Measurements from ENCODE around the gene CHN2. TPM values are rescaled to one million over a fixed set of nuclear protein-coding genes. Genes with fewer than 3 reads are reported as not detected.

CHN2 gene
- total RNA-seq, 1 experiment from 2014 or later, result 5.0 TPM

- POLR2A ChIA-PET, result no interaction called here
- H3K27me3 Mint-ChIP-seq (ENCODE audit: low read depth), result no peaks in the 10 kb centered on the region
- H3K9me3 Mint-ChIP-seq, result no peaks in the 10 kb centered on the region
- no peak overlapping the region for H3K4me3 Mint-ChIP-seq
- DNase-seq (ENCODE audit: low spot score) (no peak), ATAC-seq (no peak)
- CTCF ChIA-PET, result no interaction called here
- no peak for TF ChIP-seq MXD4 (CRISPR knock-in tag; IDR thresholded peaks at IDR 0.05; ENCODE audit: borderline replicate concordance)
- TF ChIP-seq E2F1 (CRISPR knock-in tag; IDR thresholded peaks at IDR 0.05), result no peak
- no peak for TF ChIP-seq MYBL2 (CRISPR knock-in tag; IDR thresholded peaks at IDR 0.05)
- TF ChIP-seq, protein P1, sequence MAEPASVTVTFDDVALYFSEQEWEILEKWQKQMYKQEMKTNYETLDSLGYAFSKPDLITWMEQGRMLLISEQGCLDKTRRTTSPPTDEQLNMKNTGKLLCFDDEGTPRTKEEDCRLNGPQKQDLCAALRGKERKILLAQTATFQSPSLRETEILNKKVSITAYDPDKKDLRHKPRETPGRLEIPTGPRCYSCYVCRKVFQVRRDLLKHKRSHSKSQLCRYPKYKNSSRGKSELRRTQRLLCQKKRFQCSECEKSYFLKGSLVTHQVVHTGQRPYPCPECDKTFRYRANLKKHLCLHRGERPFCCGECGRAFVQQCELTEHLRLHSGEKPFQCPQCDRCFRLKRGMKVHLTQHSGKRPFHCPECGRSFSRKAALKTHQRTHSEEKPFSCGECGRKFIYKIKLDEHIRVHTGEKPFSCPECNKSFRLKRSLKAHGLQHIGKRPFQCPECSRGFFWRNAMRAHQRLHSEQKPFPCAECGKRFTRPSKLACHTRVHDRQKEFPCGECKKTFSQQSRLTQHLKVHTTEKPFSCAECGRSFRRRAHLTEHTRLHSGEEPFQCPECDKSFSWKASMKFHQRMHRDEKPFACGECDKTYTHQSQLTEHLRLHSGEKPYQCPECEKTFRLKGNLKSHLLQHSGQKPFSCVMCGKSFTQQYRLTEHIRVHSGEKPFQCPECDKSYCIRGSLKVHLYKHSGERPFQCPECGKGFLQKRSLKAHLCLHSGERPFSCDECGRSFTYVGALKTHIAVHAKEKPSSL (CRISPR knock-in tag; conservative IDR thresholded peaks at IDR 0.05), result no peak
- TF ChIP-seq CREB1 (CRISPR knock-in tag; IDR thresholded peaks at IDR 0.05), result no peak
- no peak for TF ChIP-seq KAT7 (CRISPR knock-in tag; IDR thresholded peaks at IDR 0.05; ENCODE audit: borderline replicate concordance)
- no peak for TF ChIP-seq NFE2L1 (CRISPR knock-in tag; IDR thresholded peaks at IDR 0.05)
- TF ChIP-seq SP1 (CRISPR knock-in tag; conservative IDR thresholded peaks at IDR 0.05), result no peak
- TF ChIP-seq FOXJ3 (CRISPR knock-in tag; IDR thresholded peaks at IDR 0.05; ENCODE audit: borderline replicate concordance), result no peak
- TF ChIP-seq, protein P2, sequence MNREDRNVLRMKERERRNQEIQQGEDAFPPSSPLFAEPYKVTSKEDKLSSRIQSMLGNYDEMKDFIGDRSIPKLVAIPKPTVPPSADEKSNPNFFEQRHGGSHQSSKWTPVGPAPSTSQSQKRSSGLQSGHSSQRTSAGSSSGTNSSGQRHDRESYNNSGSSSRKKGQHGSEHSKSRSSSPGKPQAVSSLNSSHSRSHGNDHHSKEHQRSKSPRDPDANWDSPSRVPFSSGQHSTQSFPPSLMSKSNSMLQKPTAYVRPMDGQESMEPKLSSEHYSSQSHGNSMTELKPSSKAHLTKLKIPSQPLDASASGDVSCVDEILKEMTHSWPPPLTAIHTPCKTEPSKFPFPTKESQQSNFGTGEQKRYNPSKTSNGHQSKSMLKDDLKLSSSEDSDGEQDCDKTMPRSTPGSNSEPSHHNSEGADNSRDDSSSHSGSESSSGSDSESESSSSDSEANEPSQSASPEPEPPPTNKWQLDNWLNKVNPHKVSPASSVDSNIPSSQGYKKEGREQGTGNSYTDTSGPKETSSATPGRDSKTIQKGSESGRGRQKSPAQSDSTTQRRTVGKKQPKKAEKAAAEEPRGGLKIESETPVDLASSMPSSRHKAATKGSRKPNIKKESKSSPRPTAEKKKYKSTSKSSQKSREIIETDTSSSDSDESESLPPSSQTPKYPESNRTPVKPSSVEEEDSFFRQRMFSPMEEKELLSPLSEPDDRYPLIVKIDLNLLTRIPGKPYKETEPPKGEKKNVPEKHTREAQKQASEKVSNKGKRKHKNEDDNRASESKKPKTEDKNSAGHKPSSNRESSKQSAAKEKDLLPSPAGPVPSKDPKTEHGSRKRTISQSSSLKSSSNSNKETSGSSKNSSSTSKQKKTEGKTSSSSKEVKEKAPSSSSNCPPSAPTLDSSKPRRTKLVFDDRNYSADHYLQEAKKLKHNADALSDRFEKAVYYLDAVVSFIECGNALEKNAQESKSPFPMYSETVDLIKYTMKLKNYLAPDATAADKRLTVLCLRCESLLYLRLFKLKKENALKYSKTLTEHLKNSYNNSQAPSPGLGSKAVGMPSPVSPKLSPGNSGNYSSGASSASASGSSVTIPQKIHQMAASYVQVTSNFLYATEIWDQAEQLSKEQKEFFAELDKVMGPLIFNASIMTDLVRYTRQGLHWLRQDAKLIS (CRISPR knock-in tag; IDR thresholded peaks at IDR 0.05; ENCODE audit: borderline replicate concordance), result no peak
- TF ChIP-seq, protein P3, sequence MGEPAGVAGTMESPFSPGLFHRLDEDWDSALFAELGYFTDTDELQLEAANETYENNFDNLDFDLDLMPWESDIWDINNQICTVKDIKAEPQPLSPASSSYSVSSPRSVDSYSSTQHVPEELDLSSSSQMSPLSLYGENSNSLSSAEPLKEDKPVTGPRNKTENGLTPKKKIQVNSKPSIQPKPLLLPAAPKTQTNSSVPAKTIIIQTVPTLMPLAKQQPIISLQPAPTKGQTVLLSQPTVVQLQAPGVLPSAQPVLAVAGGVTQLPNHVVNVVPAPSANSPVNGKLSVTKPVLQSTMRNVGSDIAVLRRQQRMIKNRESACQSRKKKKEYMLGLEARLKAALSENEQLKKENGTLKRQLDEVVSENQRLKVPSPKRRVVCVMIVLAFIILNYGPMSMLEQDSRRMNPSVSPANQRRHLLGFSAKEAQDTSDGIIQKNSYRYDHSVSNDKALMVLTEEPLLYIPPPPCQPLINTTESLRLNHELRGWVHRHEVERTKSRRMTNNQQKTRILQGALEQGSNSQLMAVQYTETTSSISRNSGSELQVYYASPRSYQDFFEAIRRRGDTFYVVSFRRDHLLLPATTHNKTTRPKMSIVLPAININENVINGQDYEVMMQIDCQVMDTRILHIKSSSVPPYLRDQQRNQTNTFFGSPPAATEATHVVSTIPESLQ (CRISPR knock-in tag; IDR thresholded peaks at IDR 0.05), result no peak
- TF ChIP-seq SMAD4 (CRISPR knock-in tag; IDR thresholded peaks at IDR 0.05), result no peak
- TF ChIP-seq, protein P4, sequence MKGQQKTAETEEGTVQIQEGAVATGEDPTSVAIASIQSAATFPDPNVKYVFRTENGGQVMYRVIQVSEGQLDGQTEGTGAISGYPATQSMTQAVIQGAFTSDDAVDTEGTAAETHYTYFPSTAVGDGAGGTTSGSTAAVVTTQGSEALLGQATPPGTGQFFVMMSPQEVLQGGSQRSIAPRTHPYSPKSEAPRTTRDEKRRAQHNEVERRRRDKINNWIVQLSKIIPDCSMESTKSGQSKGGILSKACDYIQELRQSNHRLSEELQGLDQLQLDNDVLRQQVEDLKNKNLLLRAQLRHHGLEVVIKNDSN (CRISPR knock-in tag; IDR thresholded peaks at IDR 0.05), result no peak
- TF ChIP-seq, protein P5, sequence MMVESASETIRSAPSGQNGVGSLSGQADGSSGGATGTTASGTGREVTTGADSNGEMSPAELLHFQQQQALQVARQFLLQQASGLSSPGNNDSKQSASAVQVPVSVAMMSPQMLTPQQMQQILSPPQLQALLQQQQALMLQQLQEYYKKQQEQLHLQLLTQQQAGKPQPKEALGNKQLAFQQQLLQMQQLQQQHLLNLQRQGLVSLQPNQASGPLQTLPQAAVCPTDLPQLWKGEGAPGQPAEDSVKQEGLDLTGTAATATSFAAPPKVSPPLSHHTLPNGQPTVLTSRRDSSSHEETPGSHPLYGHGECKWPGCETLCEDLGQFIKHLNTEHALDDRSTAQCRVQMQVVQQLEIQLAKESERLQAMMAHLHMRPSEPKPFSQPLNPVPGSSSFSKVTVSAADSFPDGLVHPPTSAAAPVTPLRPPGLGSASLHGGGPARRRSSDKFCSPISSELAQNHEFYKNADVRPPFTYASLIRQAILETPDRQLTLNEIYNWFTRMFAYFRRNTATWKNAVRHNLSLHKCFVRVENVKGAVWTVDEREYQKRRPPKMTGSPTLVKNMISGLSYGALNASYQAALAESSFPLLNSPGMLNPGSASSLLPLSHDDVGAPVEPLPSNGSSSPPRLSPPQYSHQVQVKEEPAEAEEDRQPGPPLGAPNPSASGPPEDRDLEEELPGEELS (CRISPR knock-in tag; IDR thresholded peaks at IDR 0.05), result no peak
- TF ChIP-seq ZNF671 (CRISPR knock-in tag; IDR thresholded peaks at IDR 0.05), result no peak
- no peak for TF ChIP-seq TCF7 (CRISPR knock-in tag; IDR thresholded peaks at IDR 0.05; ENCODE audit: low read depth)
- TF ChIP-seq, protein P6, sequence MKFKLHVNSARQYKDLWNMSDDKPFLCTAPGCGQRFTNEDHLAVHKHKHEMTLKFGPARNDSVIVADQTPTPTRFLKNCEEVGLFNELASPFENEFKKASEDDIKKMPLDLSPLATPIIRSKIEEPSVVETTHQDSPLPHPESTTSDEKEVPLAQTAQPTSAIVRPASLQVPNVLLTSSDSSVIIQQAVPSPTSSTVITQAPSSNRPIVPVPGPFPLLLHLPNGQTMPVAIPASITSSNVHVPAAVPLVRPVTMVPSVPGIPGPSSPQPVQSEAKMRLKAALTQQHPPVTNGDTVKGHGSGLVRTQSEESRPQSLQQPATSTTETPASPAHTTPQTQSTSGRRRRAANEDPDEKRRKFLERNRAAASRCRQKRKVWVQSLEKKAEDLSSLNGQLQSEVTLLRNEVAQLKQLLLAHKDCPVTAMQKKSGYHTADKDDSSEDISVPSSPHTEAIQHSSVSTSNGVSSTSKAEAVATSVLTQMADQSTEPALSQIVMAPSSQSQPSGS (CRISPR knock-in tag; IDR thresholded peaks at IDR 0.05; ENCODE audit: borderline replicate concordance, low read depth), result no peak
- TF ChIP-seq ZNF138 (CRISPR knock-in tag; conservative IDR thresholded peaks at IDR 0.05), result no peak
- no peak for TF ChIP-seq ZBTB43 (CRISPR knock-in tag; IDR thresholded peaks at IDR 0.05)
- H3K36me3 Mint-ChIP-seq, result no peaks in the 10 kb centered on the region
- peaks cover 25% of the 10 kb centered on the region for H3K4me1 Mint-ChIP-seq
- H3K27ac Mint-ChIP-seq, result no peak overlapping the region
Observed at GRCh38 chr7:29459589-29459988, 265.0 kb downstream of the CHN2 start.

All from WTC11 (cell line).